HG03097 (cell line): ENCODE data around the gene ARHGEF16.

ENCODE experiments used
- ATAC-seq: cut with Tn5 transposase; IDR thresholded peaks from one replicate; pipeline ENCODE4 v1.9.1; 2021; ENCODE audit not compliant: unreplicated experiment, low FRiP score

Gene ARHGEF16

DNA sequence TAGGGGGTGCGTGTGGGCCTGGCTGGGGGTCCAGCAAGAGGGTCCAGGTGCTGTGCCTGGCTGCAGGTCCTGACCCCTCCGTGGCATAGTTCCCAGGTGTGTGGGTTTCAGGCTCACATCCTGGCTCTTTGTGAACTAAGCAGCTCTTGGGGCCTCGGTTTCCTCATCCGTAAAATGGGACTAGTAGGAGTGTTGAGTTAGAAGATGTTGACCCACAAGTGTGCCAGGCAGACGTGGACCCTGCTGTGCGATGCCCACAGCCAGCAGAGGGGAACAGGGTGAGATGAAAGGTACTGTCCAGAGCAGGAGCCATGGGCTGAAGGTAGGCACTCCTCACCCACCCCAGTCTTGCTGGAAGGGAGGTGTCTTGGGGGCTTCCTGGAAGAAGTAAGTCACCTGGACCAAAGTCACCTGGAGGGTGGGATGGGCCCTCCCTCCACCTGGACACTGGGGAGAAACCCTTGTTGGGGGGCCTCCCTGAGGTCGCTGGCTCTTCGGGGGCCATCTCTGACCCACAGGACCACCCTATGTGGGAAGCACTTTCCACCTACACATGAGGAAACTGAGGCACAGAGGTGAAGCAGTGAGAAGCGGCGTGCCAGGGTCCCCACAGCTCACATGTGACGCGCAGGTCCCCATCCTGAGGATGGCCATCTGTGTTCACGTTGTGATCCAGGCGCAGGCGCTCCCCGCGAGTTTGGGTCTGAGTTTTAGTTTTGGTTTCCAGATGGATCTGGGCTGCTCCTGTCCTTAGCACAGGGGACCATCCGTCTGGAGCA, 1.4 kb downstream of the ARHGEF16 start:
- ATAC-seq: no peak

GRCh38 chr1:3456449-3456963, 2.0 kb downstream of the ARHGEF16 start:
- no peak for ATAC-seq

DNA sequence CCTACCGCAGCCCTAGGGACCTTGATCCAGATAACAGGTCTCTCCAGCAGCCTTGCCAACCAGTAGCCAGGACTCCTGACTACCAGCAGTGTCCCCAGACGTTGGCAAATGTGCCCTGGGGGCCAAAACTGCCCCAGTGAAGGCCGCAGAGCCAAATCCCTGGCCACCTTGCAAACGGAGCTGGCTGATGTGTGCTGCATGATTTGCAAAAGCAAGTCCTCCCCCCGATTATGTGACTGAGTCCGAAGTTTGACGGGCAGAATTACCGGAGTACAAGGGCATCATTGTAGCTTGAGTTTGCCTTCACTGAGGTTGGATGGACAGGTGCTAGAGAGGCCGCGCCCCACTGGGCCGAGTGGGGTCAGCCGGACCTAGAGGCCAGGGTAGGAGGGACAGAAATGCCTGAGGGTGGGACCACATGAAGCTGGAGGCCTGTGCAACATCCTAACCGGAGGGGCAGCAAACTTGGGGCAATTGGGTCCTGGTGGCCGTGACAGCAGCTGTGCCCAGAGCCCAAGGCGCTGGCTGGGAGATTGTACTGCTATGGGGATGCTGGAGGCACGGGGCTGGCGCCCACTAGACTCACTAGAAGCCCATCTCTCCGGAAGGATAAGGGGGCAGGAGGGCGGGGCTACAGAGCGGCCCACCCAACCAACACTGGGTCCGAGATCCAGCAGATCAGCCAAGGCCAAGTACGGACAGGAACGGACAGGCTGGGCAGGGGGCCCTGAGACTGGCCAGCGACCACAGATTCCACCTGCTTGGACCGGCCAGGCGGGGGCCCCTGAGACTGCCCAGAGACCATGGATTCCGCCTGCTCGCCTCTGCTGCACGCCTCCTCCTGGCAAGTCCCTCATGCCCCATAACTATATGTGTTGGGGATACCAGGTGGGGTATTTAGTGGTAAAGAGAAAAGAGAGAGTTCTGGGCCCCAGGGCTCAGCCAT, 2.8 kb downstream of the ARHGEF16 start:
- ATAC-seq: no peak

GRCh38 chr1:3457910-3458883, 3.7 kb downstream of the ARHGEF16 start:
- no peak for ATAC-seq

DNA sequence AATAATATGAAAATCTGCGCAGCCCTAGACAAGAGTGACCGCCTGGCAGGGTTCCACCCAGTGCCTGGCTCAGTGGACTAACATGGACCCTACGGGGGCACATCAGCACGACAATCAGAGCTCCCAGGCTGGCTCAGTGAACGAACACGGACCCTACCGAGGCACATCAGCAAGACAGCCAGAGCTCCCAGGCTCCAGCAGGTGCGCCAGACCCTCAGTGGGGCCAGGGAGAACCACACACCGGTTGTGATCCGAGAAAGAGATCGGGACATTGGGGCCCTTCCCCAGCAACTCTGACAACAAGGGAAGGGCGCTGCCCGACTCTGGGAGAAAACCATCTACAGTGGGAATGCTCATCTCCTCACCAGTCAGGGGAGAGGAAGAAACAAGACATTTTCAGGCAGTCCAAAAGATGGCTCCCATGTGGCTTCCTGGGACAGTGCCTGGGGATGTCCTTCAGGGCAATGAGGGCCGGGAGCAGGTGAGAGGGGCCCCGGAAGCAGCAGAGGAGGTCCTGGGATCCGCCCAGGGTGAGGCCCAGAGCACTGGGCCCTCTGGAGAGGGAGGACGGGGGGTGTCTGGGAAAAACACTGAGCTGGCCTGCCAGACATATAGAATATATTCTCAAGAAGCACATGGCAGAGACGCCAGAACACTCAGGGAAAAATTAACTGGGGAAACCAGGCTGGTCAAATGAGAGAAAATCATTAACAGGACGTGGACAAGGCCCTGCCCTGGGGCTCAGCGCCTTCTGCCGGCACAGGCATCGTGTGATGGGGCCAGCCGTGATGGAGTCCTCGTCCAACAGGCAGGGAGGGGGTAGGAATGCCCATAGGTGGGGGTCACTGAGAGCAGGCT, 4.8 kb downstream of the ARHGEF16 start:
- ATAC-seq: no peak

DNA sequence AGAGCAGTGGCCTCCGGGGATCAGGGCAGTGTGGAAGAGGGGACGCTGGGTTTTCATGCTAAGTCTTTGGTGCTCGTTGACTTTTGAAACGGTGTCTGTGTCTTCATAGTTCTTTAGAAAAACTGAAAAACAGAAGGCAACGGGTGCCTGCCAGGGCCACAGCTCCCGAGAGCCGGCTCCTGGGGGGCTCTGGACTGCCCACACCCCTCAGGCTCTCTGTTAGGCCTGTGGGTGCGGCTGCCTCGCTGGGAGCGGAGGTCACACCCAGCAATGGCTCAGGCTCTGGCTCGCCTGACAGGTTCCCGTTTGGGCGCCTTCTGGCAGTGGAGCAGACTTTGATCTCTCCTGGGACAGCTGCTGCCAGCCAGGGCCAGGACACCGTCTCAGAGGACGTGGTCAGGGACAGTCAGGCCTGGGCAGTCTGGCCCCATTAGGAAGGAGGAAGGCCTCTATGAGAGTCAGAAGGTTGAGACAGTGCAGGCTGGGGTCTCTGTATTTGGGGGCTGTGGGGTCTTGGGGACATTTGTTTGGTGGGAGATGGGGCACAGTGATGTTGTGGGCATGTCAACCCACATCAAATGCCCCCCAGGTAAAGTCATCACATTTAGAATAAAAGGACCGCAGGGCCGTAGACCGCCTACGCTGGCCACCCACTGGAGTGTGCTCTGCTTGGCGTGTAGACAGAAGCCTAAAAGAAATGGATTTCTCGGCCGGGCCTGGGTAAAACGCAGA, 5.6 kb downstream of the ARHGEF16 start:
- no peak for ATAC-seq

- ATAC-seq: no peak
Observed at GRCh38 chr1:3460672-3461131, 6.2 kb downstream of the ARHGEF16 start.

DNA sequence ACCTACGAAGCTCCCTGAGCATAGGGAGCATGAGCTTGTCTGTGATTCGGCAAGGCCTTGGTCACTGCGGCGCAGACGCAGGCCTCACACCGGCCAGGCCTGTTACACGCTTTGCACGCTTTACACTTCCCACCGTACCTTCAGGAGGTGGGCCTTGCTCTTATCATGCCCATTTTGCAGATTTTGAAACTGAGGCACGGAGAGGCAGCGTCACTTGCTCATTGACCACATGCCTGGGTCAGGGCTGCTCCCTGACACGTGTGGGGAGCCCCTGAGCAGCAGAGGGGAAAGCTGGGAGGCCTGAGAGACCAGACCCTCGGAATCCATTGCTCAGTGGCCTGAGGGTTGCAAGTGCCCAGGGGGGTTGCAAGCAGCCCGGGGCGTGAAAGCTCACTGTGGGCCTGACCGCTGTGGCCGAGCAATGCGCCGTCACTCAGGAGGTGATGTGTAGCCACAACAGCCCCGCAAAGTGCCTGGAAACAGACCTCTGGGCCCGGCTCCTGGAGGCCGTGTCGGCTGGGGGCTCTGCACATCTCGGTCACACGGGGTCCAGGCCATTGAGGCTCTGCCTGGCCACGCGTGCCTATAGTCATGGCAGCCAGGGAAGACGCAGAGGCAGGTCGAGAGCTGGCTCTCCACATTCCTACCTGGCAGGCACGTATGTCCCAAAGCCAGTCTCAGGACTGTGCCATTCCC, 6.9 kb downstream of the ARHGEF16 start:
- ATAC-seq: no peak

DNA sequence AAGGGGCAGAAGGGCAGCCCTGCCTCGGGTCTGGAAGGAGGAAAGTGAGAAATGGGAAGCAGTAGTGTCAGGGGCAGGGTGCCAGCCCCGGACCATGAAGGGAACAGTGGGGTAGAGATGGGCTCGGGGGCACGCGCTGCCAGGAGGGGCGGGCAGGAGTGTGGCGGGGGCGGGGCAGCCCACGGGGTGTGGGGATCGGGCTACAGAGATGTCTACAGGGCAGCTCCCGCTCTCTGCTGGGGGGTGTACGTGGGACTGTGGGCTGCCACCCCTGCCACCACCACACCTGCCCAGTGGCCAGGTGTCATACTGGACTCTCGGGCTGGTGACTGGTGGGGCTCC, 7.4 kb downstream of the ARHGEF16 start:
- ATAC-seq: no peak

GRCh38 chr1:3462356-3463012, 8.0 kb downstream of the ARHGEF16 start:
- no peak for ATAC-seq

DNA sequence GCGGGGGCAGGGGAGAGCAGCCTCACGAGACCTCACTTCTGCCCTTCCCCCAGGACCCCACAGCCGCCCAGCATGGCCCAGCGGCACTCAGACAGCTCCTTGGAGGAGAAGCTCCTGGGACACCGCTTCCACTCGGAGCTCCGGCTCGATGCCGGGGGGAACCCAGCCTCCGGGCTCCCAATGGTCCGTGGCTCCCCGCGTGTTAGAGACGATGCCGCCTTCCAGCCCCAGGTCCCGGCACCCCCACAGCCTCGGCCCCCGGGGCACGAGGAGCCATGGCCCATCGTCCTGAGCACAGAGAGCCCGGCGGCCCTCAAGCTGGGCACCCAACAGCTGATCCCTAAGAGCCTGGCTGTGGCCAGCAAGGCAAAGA, 8.5 kb downstream of the ARHGEF16 start:
- ATAC-seq: no peak

GRCh38 chr1:3463408-3463863, 9.0 kb downstream of the ARHGEF16 start:
- no peak for ATAC-seq

DNA sequence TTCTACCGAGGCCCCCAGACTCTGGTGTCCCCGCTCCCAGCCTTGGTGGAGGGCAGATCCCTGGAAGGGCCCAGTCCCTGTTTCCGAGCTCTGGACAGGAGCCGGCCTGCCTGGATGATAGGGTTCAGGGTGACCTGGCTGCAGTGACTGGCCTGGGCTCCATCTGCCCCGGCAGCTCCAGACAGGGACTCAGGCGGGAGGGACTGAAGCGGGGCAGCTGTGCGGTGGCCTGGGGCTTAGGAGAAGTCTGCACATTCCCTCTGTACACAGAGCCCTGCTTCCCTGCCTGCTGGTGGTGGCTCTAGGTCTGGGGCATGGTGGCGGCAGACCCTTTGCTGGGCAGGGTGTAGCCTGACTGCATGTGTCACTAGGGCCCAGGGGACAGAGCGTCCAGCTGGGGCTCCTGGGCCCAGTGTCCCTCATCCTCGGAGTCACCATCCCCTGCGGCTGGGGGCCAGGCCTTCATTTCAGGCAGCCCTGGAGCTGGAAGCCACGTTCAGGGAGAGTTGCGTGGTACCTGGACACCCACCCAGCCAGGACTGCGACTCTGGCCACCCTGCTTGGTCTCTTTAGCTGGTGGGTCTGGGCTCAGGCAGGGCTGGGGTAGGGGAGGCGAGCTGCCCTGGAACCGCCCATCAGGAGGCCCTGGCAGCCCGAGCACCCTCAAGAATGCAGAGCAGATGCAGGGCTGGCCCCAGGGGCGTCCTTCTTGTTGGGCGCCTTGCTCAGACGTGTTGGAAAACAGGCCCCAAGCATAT, 9.6 kb downstream of the ARHGEF16 start:
- ATAC-seq: no peak

DNA sequence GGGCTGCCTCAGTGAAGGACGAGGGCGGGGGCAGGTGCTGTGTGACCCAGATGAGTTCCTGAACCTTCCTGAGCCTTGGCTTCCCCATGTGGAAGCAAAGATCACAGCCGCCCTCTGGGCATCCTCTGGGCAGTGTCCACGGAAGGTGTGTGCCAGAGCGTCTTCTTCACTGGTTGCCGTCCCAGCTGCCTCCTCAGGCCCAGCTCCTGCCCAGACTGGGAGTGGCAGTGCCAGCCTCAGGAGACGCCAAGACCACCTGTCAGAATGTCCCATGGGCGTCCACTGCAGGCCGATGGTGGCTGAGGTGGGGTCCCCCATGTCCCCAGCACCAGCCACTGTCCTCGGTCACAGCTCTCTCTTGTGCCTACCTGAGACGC, 10.2 kb downstream of the ARHGEF16 start:
- no peak for ATAC-seq

- no peak for ATAC-seq
Observed at GRCh38 chr1:3465091-3465934, 10.8 kb downstream of the ARHGEF16 start.

GRCh38 chr1:3465935-3466321, 11.5 kb downstream of the ARHGEF16 start:
- ATAC-seq: no peak
